HFFc6 (cell line): Measurements from ENCODE around the gene KCNH3. TPM values are rescaled to one million over a fixed set of nuclear protein-coding genes. Genes with fewer than 3 reads are reported as not detected.

Experiments used
- DNase-seq: peaks from one replicate; pipeline ENCODE4 v3.0.0-alpha.2; 2018
- H3K27ac Mint-ChIP-seq: 2 replicates; pipeline ENCODE4 v1.8.0; 2020; ENCODE audit warnings: mild to moderate bottlenecking, mixed read lengths
- H3K27me3 Mint-ChIP-seq: 2 replicates; pipeline ENCODE4 v1.8.0; 2021; ENCODE audit warnings: mild to moderate bottlenecking, moderate library complexity, mixed read lengths; ENCODE audit not compliant: insufficient read depth
- H3K36me3 Mint-ChIP-seq: 2 replicates; pipeline ENCODE4 v1.8.0; 2021; ENCODE audit warnings: low read depth, mixed read lengths
- H3K4me1 Mint-ChIP-seq: 2 replicates; pipeline ENCODE4 v1.8.0; 2020; ENCODE audit warnings: low read depth, mixed read lengths
- H3K4me3 Mint-ChIP-seq: 2 replicates; pipeline ENCODE4 v1.8.0; 2020; ENCODE audit warnings: mild to moderate bottlenecking, moderate library complexity, mixed read lengths
- H3K9me3 Mint-ChIP-seq: 2 replicates; pipeline ENCODE4 v1.8.0; 2020; ENCODE audit warnings: mild to moderate bottlenecking, mixed read lengths
- total RNA-seq, 6 experiments: library from RNA; stranded (reverse); fragmentation: NEBNext Ultra II Directional; extraction: Animal tissue kit (Norgen Biotek cat#: 25700); gene quantifications; 2 replicates in 1 of 6; 3 replicates in 5 of 6; pipeline ENCODE4 v1.2.3, GENCODE V29; 2021
- TF ChIP-seq, protein P1 (sequence below): fragments of 200-600 bp; sonication (generic); IDR thresholded peaks from 2 replicates; pipeline ENCODE4 v1.5.0; 2021; ENCODE audit warnings: antibody characterized with exemption, mild to moderate bottlenecking

Gene KCNH3
- total RNA-seq, 6 experiments from 2014 or later, result 0.05 to 0.10 TPM; not detected in 4

DNA sequence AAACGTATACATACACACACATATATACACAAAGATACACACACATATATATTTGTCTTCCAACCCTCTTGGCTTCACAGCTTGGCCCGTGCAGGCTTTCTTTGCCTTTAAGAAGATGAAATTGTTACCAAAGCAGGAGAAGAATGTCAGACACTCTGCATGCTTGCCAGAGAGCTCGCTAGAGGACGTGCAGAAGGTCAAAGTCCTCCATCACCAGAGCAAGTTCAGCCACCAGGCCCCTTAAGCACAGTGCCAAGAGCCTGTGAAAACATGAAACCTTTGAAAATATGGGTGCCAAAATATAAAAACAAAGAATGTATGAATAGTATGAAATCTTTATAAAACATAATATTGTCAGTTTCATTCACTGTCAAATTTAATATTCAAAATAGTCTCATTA lies 44.0 kb downstream of the KCNH3 start:
- Mint-ChIP-seq H3K4me3 (no peak overlapping the region), H3K27ac (no peak overlapping the region), H3K27me3 (no peaks in the 10 kb centered on the region), H3K9me3 (no peaks in the 10 kb centered on the region), H3K36me3 (no peaks in the 10 kb centered on the region), H3K4me1 (peaks cover 14% of the 10 kb centered on the region)
- TF ChIP-seq, protein P1, sequence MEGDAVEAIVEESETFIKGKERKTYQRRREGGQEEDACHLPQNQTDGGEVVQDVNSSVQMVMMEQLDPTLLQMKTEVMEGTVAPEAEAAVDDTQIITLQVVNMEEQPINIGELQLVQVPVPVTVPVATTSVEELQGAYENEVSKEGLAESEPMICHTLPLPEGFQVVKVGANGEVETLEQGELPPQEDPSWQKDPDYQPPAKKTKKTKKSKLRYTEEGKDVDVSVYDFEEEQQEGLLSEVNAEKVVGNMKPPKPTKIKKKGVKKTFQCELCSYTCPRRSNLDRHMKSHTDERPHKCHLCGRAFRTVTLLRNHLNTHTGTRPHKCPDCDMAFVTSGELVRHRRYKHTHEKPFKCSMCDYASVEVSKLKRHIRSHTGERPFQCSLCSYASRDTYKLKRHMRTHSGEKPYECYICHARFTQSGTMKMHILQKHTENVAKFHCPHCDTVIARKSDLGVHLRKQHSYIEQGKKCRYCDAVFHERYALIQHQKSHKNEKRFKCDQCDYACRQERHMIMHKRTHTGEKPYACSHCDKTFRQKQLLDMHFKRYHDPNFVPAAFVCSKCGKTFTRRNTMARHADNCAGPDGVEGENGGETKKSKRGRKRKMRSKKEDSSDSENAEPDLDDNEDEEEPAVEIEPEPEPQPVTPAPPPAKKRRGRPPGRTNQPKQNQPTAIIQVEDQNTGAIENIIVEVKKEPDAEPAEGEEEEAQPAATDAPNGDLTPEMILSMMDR, result no peak
- DNase-seq, result no peak

DNA sequence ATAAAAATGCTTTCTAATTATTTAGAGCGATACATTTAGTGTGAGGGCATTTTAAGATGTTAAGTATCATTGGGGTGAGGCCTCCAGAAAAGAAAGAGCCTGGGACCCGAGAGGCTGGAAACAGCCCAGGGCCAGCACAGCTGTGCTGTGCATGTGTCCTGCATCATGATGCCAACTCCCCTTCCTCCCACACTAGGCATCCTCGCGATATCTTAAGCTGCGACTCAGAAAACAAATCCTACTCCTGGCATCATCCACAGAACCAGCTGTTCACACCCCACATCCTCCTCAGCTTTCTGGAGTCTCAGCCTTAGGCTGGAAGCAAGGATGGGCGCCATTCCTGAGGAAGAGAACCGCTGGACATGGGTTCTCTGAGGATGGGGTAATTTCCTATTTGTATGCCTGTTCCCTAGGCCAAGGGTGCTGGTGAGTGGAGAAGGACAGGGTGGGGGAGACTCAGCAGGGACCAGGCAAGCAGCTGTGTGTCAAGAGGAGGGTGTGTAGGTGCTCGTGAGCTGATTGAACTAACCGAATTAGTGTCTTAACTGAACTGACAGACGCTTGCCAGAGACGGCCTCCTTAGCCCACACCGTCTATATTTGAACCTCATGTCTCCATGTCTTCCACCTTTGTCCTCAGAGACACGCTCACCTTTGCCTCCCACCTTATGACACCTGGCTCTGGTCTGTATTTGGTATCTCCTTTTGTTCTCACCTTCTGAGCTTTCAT lies 44.7 kb downstream of the KCNH3 start:
- H3K36me3 Mint-ChIP-seq, result no peaks in the 10 kb centered on the region
- H3K4me1 Mint-ChIP-seq, result peaks cover 14% of the 10 kb centered on the region
- DNase-seq, result no peak
- H3K27me3 Mint-ChIP-seq, result no peaks in the 10 kb centered on the region
- H3K27ac Mint-ChIP-seq, result no peak overlapping the region
- H3K9me3 Mint-ChIP-seq, result no peaks in the 10 kb centered on the region
- TF ChIP-seq, protein P1, result no peak
- H3K4me3 Mint-ChIP-seq, result no peak overlapping the region

DNA sequence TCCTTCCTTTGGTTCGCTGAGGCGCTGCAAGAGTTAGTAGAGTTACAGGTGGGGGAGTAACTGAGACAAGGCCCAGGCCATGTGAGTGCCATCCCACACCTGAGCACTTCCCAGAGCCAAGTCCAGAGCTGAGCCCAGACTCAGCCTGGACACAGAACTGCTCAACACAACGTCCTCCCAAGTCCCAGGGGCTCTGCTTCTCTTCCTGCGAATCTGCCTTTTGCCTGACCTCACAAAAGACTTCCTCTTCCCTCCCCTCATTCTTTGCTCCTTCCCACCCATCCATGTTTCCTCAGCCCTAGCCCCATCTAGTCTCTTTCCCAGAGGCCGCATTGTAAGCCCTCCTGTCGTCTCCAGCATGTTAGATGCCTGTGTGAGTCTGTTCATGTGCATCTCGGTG lies 45.8 kb downstream of the KCNH3 start:
- TF ChIP-seq, protein P1, result no peak
- Mint-ChIP-seq H3K9me3 (no peaks in the 10 kb centered on the region), H3K4me3 (no peak overlapping the region), H3K4me1 (peaks cover 14% of the 10 kb centered on the region), H3K27ac (no peak overlapping the region), H3K36me3 (0 out of 2 replicates have a peak, but pooled peaks cover 5% of the 10 kb centered on the region), H3K27me3 (no peaks in the 10 kb centered on the region)
- DNase-seq, result no peak

DNA sequence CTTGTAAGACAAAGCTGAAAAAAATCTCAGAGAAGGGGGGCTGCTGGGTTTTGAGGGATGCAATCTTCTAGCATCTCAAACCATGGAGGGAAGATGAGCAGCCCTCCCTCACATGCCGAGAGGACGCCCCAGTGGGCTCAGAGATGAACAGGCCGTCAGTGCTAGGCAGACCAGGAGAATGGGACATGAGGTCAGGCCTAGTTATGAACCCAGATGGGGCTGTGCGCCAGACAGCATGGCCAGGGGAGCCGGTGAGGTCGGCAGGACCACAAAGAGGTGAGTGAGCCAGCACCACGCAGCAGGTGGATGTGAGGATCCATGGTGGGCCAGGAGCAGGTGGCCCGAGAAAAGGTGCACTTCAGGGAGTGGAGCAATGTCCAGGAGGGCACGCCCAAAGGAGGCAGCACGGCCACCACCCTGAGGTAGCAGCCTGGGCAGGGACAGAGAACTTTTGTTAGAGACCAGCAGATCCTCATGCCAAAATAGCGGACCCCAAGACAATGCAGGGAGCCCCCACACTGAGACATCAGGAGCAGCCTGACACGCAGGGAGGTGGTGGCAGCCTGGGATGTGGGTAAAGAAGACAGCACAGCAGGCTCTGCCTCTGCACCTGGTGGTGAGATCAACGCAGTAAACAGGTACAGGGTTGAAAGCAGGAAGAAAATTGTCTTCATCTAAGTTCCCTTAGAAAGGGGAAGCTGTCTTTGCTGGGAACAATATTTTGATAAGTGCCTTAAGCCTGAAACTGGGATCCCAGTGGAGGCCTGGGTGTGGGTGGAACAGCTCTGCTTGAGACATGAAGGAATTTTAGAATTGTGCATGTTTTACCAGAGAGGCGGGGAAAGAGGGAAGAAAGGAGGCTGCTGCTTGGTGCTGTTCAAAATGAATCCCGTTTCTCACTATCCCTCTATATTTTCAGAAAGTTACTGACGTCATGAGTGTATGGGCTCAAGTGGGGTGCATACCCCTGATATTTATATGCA lies 46.9 kb downstream of the KCNH3 start:
- no peak overlapping the region for H3K27ac Mint-ChIP-seq
- H3K4me3 Mint-ChIP-seq, result no peak overlapping the region
- peaks cover 11% of the 10 kb centered on the region; the same call in 1 of the 2 replicates for H3K36me3 Mint-ChIP-seq
- DNase-seq, result no peak
- no peaks in the 10 kb centered on the region for H3K27me3 Mint-ChIP-seq
- peaks cover 8% of the 10 kb centered on the region for H3K4me1 Mint-ChIP-seq
- H3K9me3 Mint-ChIP-seq, result no peaks in the 10 kb centered on the region; the same call in 1 of the 2 replicates
- TF ChIP-seq, protein P1, result no peak

DNA sequence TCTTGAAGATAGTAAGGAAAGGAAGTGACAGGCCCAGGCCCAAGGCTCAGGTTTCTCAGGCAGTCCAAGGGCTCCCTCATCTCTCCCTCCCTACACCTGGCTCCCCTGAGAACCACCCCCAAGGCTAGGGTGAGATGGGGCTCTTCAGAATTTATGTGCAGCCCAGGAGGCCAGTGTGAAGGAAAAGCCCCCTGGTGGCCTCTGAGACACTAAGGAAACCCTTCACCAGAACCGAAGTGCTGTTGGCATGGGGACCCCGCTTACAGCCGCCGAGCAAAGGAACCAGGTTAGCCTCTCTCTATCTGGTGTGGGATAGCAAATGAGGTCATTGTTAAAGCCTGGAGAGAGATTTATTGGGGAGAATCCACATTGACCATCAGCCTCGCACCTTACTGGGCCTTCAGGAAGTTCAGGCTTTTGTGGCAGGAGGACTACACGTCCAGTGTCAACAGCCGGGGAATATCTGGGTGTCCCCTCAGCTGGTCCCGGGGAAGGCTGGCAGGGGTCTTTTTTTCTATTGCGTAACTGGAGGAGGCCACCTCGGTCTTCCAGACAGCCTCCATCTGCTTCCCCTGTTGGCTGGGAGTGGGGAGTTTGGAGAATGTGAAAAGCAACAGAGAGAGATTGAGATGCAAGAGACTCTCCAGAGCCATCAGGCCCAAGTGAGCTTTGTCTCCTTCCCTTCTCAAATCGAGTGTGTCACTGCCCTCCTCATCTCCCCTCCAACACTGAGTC lies 48.5 kb downstream of the KCNH3 start:
- H3K27ac Mint-ChIP-seq, result no peak overlapping the region
- H3K9me3 Mint-ChIP-seq, result no peaks in the 10 kb centered on the region; the same call in 1 of the 2 replicates
- no peak overlapping the region for H3K4me3 Mint-ChIP-seq
- H3K4me1 Mint-ChIP-seq, result peaks cover 6% of the 10 kb centered on the region
- no peaks in the 10 kb centered on the region for H3K27me3 Mint-ChIP-seq
- H3K36me3 Mint-ChIP-seq, result peaks cover 22% of the 10 kb centered on the region
- TF ChIP-seq, protein P1, result peak; percentile 23; the same call in 1 of the 2 replicates
- no peak for DNase-seq
